GM18526 (cell line): ENCODE data around the gene ATP9A.

ENCODE experiments used
- POLR2A ChIP-seq: IDR thresholded peaks from 3 replicates; pipeline ENCODE4 v1.6.1; 2011; ENCODE audit not compliant: insufficient read length; ENCODE audit errors: extremely low read depth

The ATP9A gene

GRCh38 chr20:51666126-51666525 lies 102.1 kb downstream of the ATP9A start:
- TF ChIP-seq POLR2A: no peak

- no peak for TF ChIP-seq POLR2A
Observed at GRCh38 chr20:51665543-51666118, 102.6 kb downstream of the ATP9A start.

GRCh38 chr20:51661609-51662178 lies 106.5 kb downstream of the ATP9A start:
- TF ChIP-seq POLR2A: no peak

GRCh38 chr20:51660672-51661608 lies 107.2 kb downstream of the ATP9A start:
- no peak for TF ChIP-seq POLR2A

- TF ChIP-seq POLR2A: no peak
Observed at GRCh38 chr20:51659491-51660050, 108.6 kb downstream of the ATP9A start.

- TF ChIP-seq POLR2A: no peak
Observed at GRCh38 chr20:51656726-51657260, 111.4 kb downstream of the ATP9A start.

- TF ChIP-seq POLR2A: no peak
Observed at GRCh38 chr20:51654495-51654894, 113.7 kb downstream of the ATP9A start.

- no peak for TF ChIP-seq POLR2A
Observed at GRCh38 chr20:51654060-51654459, 114.1 kb downstream of the ATP9A start.

- no peak for TF ChIP-seq POLR2A
Observed at GRCh38 chr20:51653226-51653625, 115.0 kb downstream of the ATP9A start.

GRCh38 chr20:51651921-51652549 lies 116.2 kb downstream of the ATP9A start:
- TF ChIP-seq POLR2A: no peak

GRCh38 chr20:51650685-51651134 lies 117.5 kb downstream of the ATP9A start:
- TF ChIP-seq POLR2A: no peak

- TF ChIP-seq POLR2A: no peak
Observed at GRCh38 chr20:51648571-51648947, 119.6 kb downstream of the ATP9A start.

- no peak for TF ChIP-seq POLR2A
Observed at GRCh38 chr20:51647674-51648570, 120.3 kb downstream of the ATP9A start.

GRCh38 chr20:51643390-51643789 lies 124.8 kb downstream of the ATP9A start:
- TF ChIP-seq POLR2A: no peak
